Liver (tissue), 9 donors: ENCODE measurements around the gene NCKIPSD. TPM values are rescaled to one million over a fixed set of nuclear protein-coding genes. Genes with fewer than 3 reads are reported as not detected.

Experiments
- DNase-seq: peaks from one replicate; pipeline ENCODE4 v3.0.0-alpha.2; 2017; ENCODE audit warnings: low spot score
- H3K27ac ChIP-seq, 2 donors: one replicate each; pipeline ENCODE4 v1.7.0; 2013; ENCODE audit warnings: inconsistent platforms in 2 of 2, low read length in 2 of 2, control low read depth in 1 of 2, low read depth in 1 of 2, mild to moderate bottlenecking in 1 of 2
- H3K27me3 ChIP-seq, 4 donors: one replicate each; pipeline versions ENCODE4 v1.6.1 to v1.7.0; 2013; ENCODE audit warnings: low read length in 3 of 4, inconsistent platforms in 1 of 4, mild to moderate bottlenecking in 1 of 4, moderate library complexity in 1 of 4; ENCODE audit not compliant: control insufficient read depth in 4 of 4, insufficient read depth in 4 of 4
- H3K36me3 ChIP-seq, 4 donors: one replicate each; pipeline versions ENCODE4 v1.6.1 to v1.7.0; 2013; ENCODE audit warnings: low read length in 3 of 4, mild to moderate bottlenecking in 3 of 4, low read depth in 1 of 4, moderate library complexity in 1 of 4; ENCODE audit not compliant: control insufficient read depth in 4 of 4, insufficient read depth in 3 of 4
- H3K4me1 ChIP-seq, 4 donors: one replicate each; pipeline versions ENCODE4 v1.6.1 to v1.7.0; 2013; ENCODE audit warnings: low read length in 3 of 4, mild to moderate bottlenecking in 3 of 4, moderate library complexity in 1 of 4; ENCODE audit not compliant: control insufficient read depth in 4 of 4, insufficient read depth in 4 of 4
- H3K4me3 ChIP-seq, 3 donors: one replicate each; pipeline versions ENCODE4 v1.6.1 to v1.7.0; 2013; ENCODE audit warnings: low read length in 3 of 3, control low read depth in 1 of 3, low read depth in 1 of 3, mild to moderate bottlenecking in 1 of 3
- H3K9ac ChIP-seq, 2 donors: one replicate each; pipeline ENCODE4 v1.7.0; 2013; ENCODE audit warnings: low read length in 2 of 2, mild to moderate bottlenecking in 2 of 2, moderate library complexity in 2 of 2, control low read depth in 1 of 2, low read depth in 1 of 2
- H3K9me3 ChIP-seq, 4 donors: one replicate each; pipeline versions ENCODE4 v1.6.1 to v1.7.0; 2013; ENCODE audit warnings: low read length in 3 of 4; ENCODE audit not compliant: control insufficient read depth in 4 of 4
- ATF3 ChIP-seq: IDR thresholded peaks from 2 replicates; pipeline ENCODE4 v1.6.1; 2016; ENCODE audit warnings: antibody characterized with exemption
- CTCF ChIP-seq: fragments of 150-350 bp; IDR thresholded peaks from 2 replicates; pipeline ENCODE4 v1.5.1; 2017; ENCODE audit warnings: improper control_type of control experiment, low read depth, low read length; ENCODE audit not compliant: missing input control
- EGR1 ChIP-seq, 2 donors: IDR thresholded peaks; 2 replicates each; pipeline ENCODE4 v1.6.1; 2016 to 2018; ENCODE audit warnings: antibody characterized with exemption in 2 of 2, low read depth in 2 of 2
- FOXA1 ChIP-seq: IDR thresholded peaks from 2 replicates; pipeline ENCODE4 v1.6.1; 2016; ENCODE audit warnings: antibody characterized with exemption
- FOXA2 ChIP-seq: IDR thresholded peaks from 2 replicates; pipeline ENCODE4 v1.6.1; 2016; ENCODE audit warnings: antibody characterized with exemption
- GABPA ChIP-seq, 2 donors: IDR thresholded peaks in 1 of 2; conservative IDR thresholded peaks in 1 of 2; 2 replicates each; pipeline ENCODE4 v1.6.1; 2016; ENCODE audit warnings: antibody characterized with exemption in 2 of 2, mild to moderate bottlenecking in 1 of 2, moderate library complexity in 1 of 2
- HNF4A ChIP-seq, 2 donors: conservative IDR thresholded peaks; 2 replicates each; pipeline ENCODE4 v1.6.1; 2016; ENCODE audit warnings: antibody characterized with exemption in 2 of 2, mild to moderate bottlenecking in 2 of 2
- HNF4G ChIP-seq: IDR thresholded peaks from 2 replicates; pipeline ENCODE4 v1.6.1; 2016; ENCODE audit warnings: antibody characterized with exemption
- JUND ChIP-seq, 2 donors: IDR thresholded peaks; 2 replicates each; pipeline ENCODE4 v1.6.1; 2016; ENCODE audit warnings: antibody characterized with exemption in 2 of 2
- MAX ChIP-seq: IDR thresholded peaks from 2 replicates; pipeline ENCODE4 v1.6.1; 2016; ENCODE audit warnings: antibody characterized with exemption
- NR2F2 ChIP-seq: IDR thresholded peaks from 2 replicates; pipeline ENCODE4 v1.6.1; 2016; ENCODE audit warnings: antibody characterized with exemption
- RAD21 ChIP-seq, 2 donors: IDR thresholded peaks; 2 replicates each; pipeline ENCODE4 v1.6.1; 2016; ENCODE audit warnings: antibody characterized with exemption in 2 of 2, mild to moderate bottlenecking in 2 of 2
- REST ChIP-seq: IDR thresholded peaks from 2 replicates; pipeline ENCODE4 v1.6.1; 2016; ENCODE audit warnings: antibody characterized with exemption, mild to moderate bottlenecking
- RXRA ChIP-seq, 2 donors: IDR thresholded peaks; 2 replicates each; pipeline ENCODE4 v1.6.1; 2017 to 2018; ENCODE audit warnings: antibody characterized with exemption in 2 of 2, mild to moderate bottlenecking in 1 of 2
- SP1 ChIP-seq: IDR thresholded peaks from 2 replicates; pipeline ENCODE4 v1.6.1; 2018; ENCODE audit warnings: antibody characterized with exemption, mild to moderate bottlenecking
- TAF1 ChIP-seq: conservative IDR thresholded peaks from 2 replicates; pipeline ENCODE4 v1.6.1; 2016; ENCODE audit warnings: antibody characterized with exemption, mild to moderate bottlenecking
- YY1 ChIP-seq: IDR thresholded peaks from 2 replicates; pipeline ENCODE4 v1.6.1; 2016; ENCODE audit warnings: antibody characterized with exemption, mild to moderate bottlenecking
- ZBTB33 ChIP-seq: IDR thresholded peaks from 2 replicates; pipeline ENCODE4 v1.6.1; 2016; ENCODE audit warnings: antibody characterized with exemption
- WGBS: extraction: QIAGEN DNeasy Blood & Tissue Kit; methylation state at CpG from one replicate; pipeline ENCODE4 v1.1.7; 2013; 5-methylcytosine and 5-hydroxymethylcytosine counted together
- polyA plus RNA-seq, 2 donors: library from polyadenylated mRNA; stranded (reverse) in 1 of 2; unstranded in 1 of 2; fragments of 200-250 nt in 1 of 2; fragments of >200 nt in 1 of 2; fragmentation: Nextera tagmentation in 1 of 2; extraction: Ambion mirVana in 1 of 2; gene quantifications; one replicate each; pipeline versions ENCODE4 v1.2.1 to v1.2.3, GENCODE V29; 2013 to 2015
- total RNA-seq, 2 donors: library from RNA; depleted of rRNA; stranded (reverse); fragments of >200 nt; gene quantifications; one replicate each; pipeline ENCODE4 v1.2.3, GENCODE V29; 2014
- donor health status: healthy.
- donor health status: healthy.
- donor health status: healthy.
- donor health status: healthy.
- donor health status: healthy.

The NCKIPSD gene
- total and polyA plus RNA-seq, 4 donors: 5.9 to 12.9 (median 8.7) TPM

GRCh38 chr3:48672522-48672921, 13.2 kb downstream of the NCKIPSD start:
- no peak for DNase-seq
- 78% methylated on average over 1 of the region's 1 CpG for WGBS
- H3K4me3 ChIP-seq: no peak overlapping the region
- H3K9me3 ChIP-seq: no peaks in the 10 kb centered on the region
- no peak overlapping the region for H3K27ac ChIP-seq
- H3K36me3 ChIP-seq: peaks cover 0 to 28% (median 4%) of the 10 kb centered on the region in 4 donors
- no peaks in the 10 kb centered on the region for H3K4me1 ChIP-seq
- TF ChIP-seq EGR1 (IDR thresholded peaks at IDR 0.05; ENCODE audit: low read depth in 2 of 2) (no peak), GABPA (IDR thresholded peaks at IDR 0.05 in 1 of 2, conservative IDR thresholded peaks at IDR 0.05 in 1 of 2) (no peak), YY1 (no peak), SP1 (no peak), ZBTB33 (no peak), TAF1 (no peak), NR2F2 (no peak), ATF3 (no peak)
- H3K9ac ChIP-seq: no peak overlapping the region
- H3K27me3 ChIP-seq: no peaks in the 10 kb centered on the region

GRCh38 chr3:48664929-48665328, 20.8 kb downstream of the NCKIPSD start:
- Histone ChIP-seq H3K27me3 (peaks cover 0 to 5% (median 0%) of the 10 kb centered on the region in 4 donors), H3K9me3 (peaks cover 0 to 6% (median 0%) of the 10 kb centered on the region in 4 donors), H3K9ac (no peak overlapping the region), H3K4me3 (no peak overlapping the region), H3K4me1 (peaks cover 0 to 15% (median 14%) of the 10 kb centered on the region in 4 donors), H3K27ac (no peak overlapping the region), H3K36me3 (no peaks in the 10 kb centered on the region)
- TF ChIP-seq MAX: no peak
- TF ChIP-seq HNF4A (conservative IDR thresholded peaks at IDR 0.05): no peak
- TF ChIP-seq YY1: no peak
- 96% methylated on average over 4 of the region's 4 CpGs for WGBS
- DNase-seq: no peak

GRCh38 chr3:48664313-48664644, 21.4 kb downstream of the NCKIPSD start:
- H3K4me3 ChIP-seq: no peak overlapping the region
- no peak overlapping the region for H3K27ac ChIP-seq
- H3K27me3 ChIP-seq: peaks cover 0 to 5% (median 0%) of the 10 kb centered on the region in 4 donors

More at GRCh38 chr3:48664313-48664644, 21.4 kb downstream of the NCKIPSD start:
- Histone ChIP-seq H3K9ac (no peak overlapping the region), H3K4me1 (peaks cover 0 to 15% (median 14%) of the 10 kb centered on the region in 4 donors), H3K9me3 (peaks cover 0 to 6% (median 0%) of the 10 kb centered on the region in 4 donors), H3K36me3 (no peaks in the 10 kb centered on the region)
- no peak for DNase-seq
- WGBS: 69% methylated on average over 11 of the region's 11 CpGs
- no peak for TF ChIP-seq NR2F2
- no peak for TF ChIP-seq FOXA1
- no peak for TF ChIP-seq YY1
- TF ChIP-seq EGR1 (IDR thresholded peaks at IDR 0.05; ENCODE audit: low read depth in 2 of 2): no peak
- no peak for TF ChIP-seq JUND (IDR thresholded peaks at IDR 0.05)
- no peak for TF ChIP-seq RAD21 (IDR thresholded peaks at IDR 0.05)
- no peak for TF ChIP-seq TAF1
- TF ChIP-seq RXRA (IDR thresholded peaks at IDR 0.05): no peak
- no peak for TF ChIP-seq REST
- no peak for TF ChIP-seq ZBTB33
- no peak for TF ChIP-seq SP1
- TF ChIP-seq GABPA (IDR thresholded peaks at IDR 0.05 in 1 of 2, conservative IDR thresholded peaks at IDR 0.05 in 1 of 2): no peak
- no peak for TF ChIP-seq FOXA2
- no peak for TF ChIP-seq ATF3
- no peak for TF ChIP-seq CTCF
- TF ChIP-seq HNF4G: no peak
